Kidney (tissue), 14 donors: ENCODE data around the gene NCMAP. TPM values are rescaled to one million over a fixed set of nuclear protein-coding genes. Genes with fewer than 3 reads are reported as not detected.

ENCODE experiments used
- DNase-seq, 5 donors: peaks; one replicate each; pipeline ENCODE4 v3.0.0-alpha.2; 2013 to 2020
- FAIRE-seq: peaks from 2 replicates; lab custom pipeline; 2012; peaks lifted over from hg19 to GRCh38; lab: Jason Lieb, UNC
- H3K27ac ChIP-seq, 2 donors: one replicate each; pipeline ENCODE4 v1.7.0; 2013; ENCODE audit warnings: low read depth in 2 of 2, low read length in 2 of 2, inconsistent platforms in 1 of 2
- H3K27me3 ChIP-seq: one replicate; pipeline ENCODE4 v1.7.1; 2013; ENCODE audit warnings: low read length, inconsistent platforms; ENCODE audit not compliant: control insufficient read depth, insufficient read depth
- H3K36me3 ChIP-seq, 3 donors: one replicate each; pipeline versions ENCODE4 v1.7.0 to v1.7.1; 2013; ENCODE audit warnings: low read length in 3 of 3, control low read depth in 1 of 3, inconsistent platforms in 1 of 3; ENCODE audit not compliant: insufficient read depth in 3 of 3, control insufficient read depth in 2 of 3
- H3K4me1 ChIP-seq, 3 donors: one replicate each; pipeline versions ENCODE4 v1.7.0 to v1.7.1; 2013; ENCODE audit warnings: low read length in 3 of 3, inconsistent platforms in 1 of 3, low read depth in 1 of 3; ENCODE audit not compliant: control insufficient read depth in 2 of 3, insufficient read depth in 2 of 3
- H3K4me3 ChIP-seq, 3 donors: one replicate each; pipeline versions ENCODE4 v1.7.0 to v1.8.1; 2013; ENCODE audit warnings: low read length in 3 of 3, control low read depth in 1 of 3, inconsistent platforms in 1 of 3
- H3K9ac ChIP-seq, 3 donors: one replicate each; pipeline versions ENCODE4 v1.7.0 to v1.7.1; 2013; ENCODE audit warnings: low read length in 3 of 3, control low read depth in 1 of 3, inconsistent platforms in 1 of 3
- H3K9me3 ChIP-seq, 3 donors: one replicate each; pipeline versions ENCODE4 v1.7.0 to v1.7.1; 2013; ENCODE audit warnings: low read length in 3 of 3, control low read depth in 1 of 3, inconsistent platforms in 1 of 3; ENCODE audit not compliant: control insufficient read depth in 2 of 3, insufficient read depth in 1 of 3
- intact Hi-C: fragments of 100-400 bp; cut with DNase I; formaldehyde crosslinking; loops from one replicate; pipeline ENCODE4 v1.11.1; 2022
- polyA plus RNA-seq: library from polyadenylated mRNA; stranded (reverse); fragments of 350-450 nt; fragmentation: Illumina TruSeq; extraction: RNeasy Lipid Tissue Mini Kit (QIAGEN cat#74804); gene quantifications from one replicate; pipeline ENCODE4 v1.2.3, GENCODE V29; 2014; ENCODE audit warnings: low read depth, low replicate concordance; ENCODE audit not compliant: insufficient read depth
- total RNA-seq: library from RNA; stranded (reverse); fragmentation: NEBNext Ultra II Directional; extraction: Animal tissue kit (Norgen Biotek cat#: 25700); gene quantifications from one replicate; pipeline ENCODE4 v1.2.1, GENCODE V29; 2021
- TF ChIP-seq, protein P1 (sequence below): IDR thresholded peaks from 3 replicates; pipeline ENCODE4 v1.5.1; 2012; ENCODE audit warnings: mild to moderate bottlenecking, moderate library complexity, borderline replicate concordance; ENCODE audit not compliant: insufficient read depth; ENCODE audit errors: extremely low read depth
- donor health status: control.
- donor health status: control.
- donor health status: control.
- donor health status: control.
- donor health status: control.
- donor health status: DM: yes; HTN: yes; CAD: no.
- donor health status: Normal renal cell carcinoma (clear cell type).

The NCMAP gene
- total and polyA plus RNA-seq, 2 donors from 2014 or later: 0.65 to 11.0 TPM

GRCh38 chr1:24567792-24568388 lies 12.0 kb downstream of the NCMAP start:
- H3K27me3 ChIP-seq: no peaks in the 10 kb centered on the region
- DNase-seq (peak; percentile 77 to 87 (median 83)), FAIRE-seq (no peak)
- H3K27ac ChIP-seq: no peak overlapping the region
- peak overlapping the region in 1 of 3 donors; percentile 61 for H3K9ac ChIP-seq
- no peaks in the 10 kb centered on the region for H3K9me3 ChIP-seq
- H3K4me1 ChIP-seq: peaks cover 0 to 6% (median 0%) of the 10 kb centered on the region in 3 donors
- TF ChIP-seq, protein P1, sequence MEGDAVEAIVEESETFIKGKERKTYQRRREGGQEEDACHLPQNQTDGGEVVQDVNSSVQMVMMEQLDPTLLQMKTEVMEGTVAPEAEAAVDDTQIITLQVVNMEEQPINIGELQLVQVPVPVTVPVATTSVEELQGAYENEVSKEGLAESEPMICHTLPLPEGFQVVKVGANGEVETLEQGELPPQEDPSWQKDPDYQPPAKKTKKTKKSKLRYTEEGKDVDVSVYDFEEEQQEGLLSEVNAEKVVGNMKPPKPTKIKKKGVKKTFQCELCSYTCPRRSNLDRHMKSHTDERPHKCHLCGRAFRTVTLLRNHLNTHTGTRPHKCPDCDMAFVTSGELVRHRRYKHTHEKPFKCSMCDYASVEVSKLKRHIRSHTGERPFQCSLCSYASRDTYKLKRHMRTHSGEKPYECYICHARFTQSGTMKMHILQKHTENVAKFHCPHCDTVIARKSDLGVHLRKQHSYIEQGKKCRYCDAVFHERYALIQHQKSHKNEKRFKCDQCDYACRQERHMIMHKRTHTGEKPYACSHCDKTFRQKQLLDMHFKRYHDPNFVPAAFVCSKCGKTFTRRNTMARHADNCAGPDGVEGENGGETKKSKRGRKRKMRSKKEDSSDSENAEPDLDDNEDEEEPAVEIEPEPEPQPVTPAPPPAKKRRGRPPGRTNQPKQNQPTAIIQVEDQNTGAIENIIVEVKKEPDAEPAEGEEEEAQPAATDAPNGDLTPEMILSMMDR: peak; percentile 8
- H3K36me3 ChIP-seq: no peaks in the 10 kb centered on the region
- intact Hi-C loops: no loop called here
- no peak overlapping the region for H3K4me3 ChIP-seq

DNA sequence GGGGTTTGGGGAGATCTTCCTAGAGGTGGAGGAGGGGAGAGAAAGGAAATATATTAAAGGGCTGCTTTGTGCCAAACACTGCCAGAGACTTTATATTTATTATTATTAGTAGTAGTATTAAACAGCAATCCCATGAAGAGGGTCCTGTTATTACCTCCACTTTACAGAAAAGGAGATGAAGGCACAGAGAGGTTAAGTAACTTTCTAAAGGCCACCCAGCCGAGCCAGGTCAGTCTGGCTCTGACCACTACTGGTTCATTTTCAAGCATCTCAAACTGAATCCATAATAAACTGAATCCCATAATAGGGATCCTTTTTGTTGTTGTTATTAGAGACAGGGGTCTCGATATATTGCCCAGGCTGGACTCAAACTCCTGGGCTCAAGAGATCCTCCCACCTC lies 12.6 kb downstream of the NCMAP start:
- FAIRE-seq (no peak), DNase-seq (peak in 1 of 5 donors; percentile 4)
- TF ChIP-seq, protein P1: no peak
- intact Hi-C loops: no loop called here
- no peak overlapping the region for H3K27ac ChIP-seq
- H3K27me3 ChIP-seq: no peaks in the 10 kb centered on the region
- no peaks in the 10 kb centered on the region for H3K36me3 ChIP-seq
- no peaks in the 10 kb centered on the region for H3K9me3 ChIP-seq
- peaks cover 0 to 6% (median 0%) of the 10 kb centered on the region in 3 donors for H3K4me1 ChIP-seq
- H3K9ac ChIP-seq: peak overlapping the region in 1 of 3 donors; percentile 61
- H3K4me3 ChIP-seq: no peak overlapping the region

DNA sequence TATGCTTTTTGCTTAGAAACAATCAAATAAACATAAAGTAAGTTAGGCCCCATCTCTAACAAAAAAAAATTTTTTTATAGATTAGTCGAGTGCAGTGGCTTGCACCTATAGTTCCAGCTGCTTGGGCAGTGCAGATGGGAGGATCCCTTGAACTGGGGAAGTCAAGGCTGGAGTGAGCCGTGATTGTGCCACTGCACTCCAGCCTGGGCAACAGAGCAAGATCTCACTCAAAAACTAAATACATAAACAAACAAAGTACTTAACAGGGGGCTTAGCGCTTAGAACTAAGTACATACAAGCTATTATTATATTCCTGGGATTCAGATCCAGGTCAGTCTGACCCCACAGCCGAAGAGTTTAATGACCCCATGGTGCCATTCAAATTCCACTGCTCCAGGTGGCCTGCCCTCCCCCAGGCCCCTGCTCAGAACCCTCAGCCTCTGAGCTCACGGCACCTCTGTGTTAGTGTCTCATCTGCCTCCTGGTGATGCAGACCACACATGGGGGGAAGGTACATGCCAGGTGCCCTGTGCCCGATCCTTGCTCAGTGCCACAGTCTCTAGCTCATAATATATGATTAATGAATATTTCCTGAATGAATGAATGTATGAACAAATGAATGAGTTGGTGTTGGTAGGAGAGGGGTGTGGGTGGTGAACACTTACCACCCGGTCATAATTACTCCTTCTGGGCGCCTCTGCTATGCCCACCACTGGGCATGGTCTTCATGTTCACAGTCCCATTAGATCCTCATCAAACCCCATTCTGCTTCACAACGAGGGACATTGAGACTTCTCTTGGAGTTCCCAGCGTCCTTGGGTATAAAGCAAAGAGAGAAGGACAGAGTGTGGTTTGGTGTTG lies 14.6 kb downstream of the NCMAP start:
- intact Hi-C loops: no loop called here
- H3K9ac ChIP-seq: no peak overlapping the region
- DNase-seq: peak in 1 of 5 donors; percentile 6
- H3K27ac ChIP-seq: no peak overlapping the region
- no peak for FAIRE-seq
- no peaks in the 10 kb centered on the region for H3K27me3 ChIP-seq
- no peaks in the 10 kb centered on the region for H3K9me3 ChIP-seq
- peaks cover 0 to 6% (median 0%) of the 10 kb centered on the region in 3 donors for H3K4me1 ChIP-seq
- no peaks in the 10 kb centered on the region for H3K36me3 ChIP-seq
- TF ChIP-seq, protein P1: no peak
- H3K4me3 ChIP-seq: no peak overlapping the region
